Measurements from ENCODE around the gene CD1D.
A peak's percentile ranks its signal among the peaks of the same experiment; 100 is the strongest.

Gene CD1D

DNA sequence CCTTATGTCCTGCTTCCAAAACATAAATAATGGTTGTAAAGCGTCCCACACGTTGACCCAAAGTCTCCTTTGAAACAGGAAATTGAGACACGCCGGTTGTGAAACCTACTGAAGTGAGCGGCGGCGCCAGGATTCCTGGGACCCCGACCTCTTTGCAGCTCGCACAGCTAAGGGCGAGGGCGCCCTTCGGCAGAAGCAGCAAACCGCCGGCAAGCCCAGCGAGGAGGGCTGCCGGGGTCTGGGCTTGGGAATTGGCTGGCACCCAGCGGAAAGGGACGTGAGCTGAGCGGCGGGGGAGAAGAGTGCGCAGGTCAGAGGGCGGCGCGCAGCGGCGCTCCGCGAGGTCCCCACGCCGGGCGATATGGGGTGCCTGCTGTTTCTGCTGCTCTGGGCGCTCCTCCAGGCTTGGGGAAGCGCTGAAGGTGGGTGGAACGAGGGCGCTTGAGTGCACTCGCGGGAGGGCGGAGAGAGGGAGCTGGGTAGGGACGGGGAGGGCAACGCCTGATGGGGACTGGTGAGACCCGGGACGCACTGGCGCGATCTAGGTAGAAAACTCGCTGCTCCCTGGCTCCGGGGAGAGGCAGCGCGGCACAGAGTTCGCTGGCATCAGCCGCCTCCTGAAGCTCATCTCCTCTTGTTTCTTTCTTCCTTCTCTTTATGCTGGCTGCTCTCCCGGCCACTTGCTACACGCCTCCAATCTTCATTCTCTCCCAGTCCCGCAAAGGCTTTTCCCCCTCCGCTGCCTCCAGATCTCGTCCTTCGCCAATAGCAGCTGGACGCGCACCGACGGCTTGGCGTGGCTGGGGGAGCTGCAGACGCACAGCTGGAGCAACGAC lies at the start of gene CD1D:
Gene CD1D, plus strand, starts transcription at position 155 of the 836 bp plus-strand sequence. Its CDS starts 207 bp downstream, at position 362.
- Histone ChIP-seq H3K9me3 (ENCODE audit: control insufficient read depth in 2 of 2, low read length in 2 of 2) (no peaks in the 10 kb centered on the region), H3K9ac (ENCODE audit: low read length in 2 of 2) (peak within 1 kb of the TSS in 1 of 2 donors; percentile 29), H3K4me1 (ENCODE audit: control insufficient read depth, insufficient read depth, low read length) (peaks cover 14% of the 10 kb centered on the region), H3K27me3 (ENCODE audit: control insufficient read depth in 1 of 2, insufficient read depth in 2 of 2, low read length in 2 of 2) (peaks cover 42 to 48% of the 10 kb centered on the region in 2 donors), H3K4me3 (ENCODE audit: low read length in 2 of 2) (peak within 1 kb of the TSS; percentile 52 to 70), H3K36me3 (ENCODE audit: control insufficient read depth in 2 of 2, insufficient read depth in 2 of 2, low read length in 2 of 2) (no peaks in the 10 kb centered on the region), H3K27ac (ENCODE audit: low read length) (no peak within 1 kb of the TSS)

DNA sequence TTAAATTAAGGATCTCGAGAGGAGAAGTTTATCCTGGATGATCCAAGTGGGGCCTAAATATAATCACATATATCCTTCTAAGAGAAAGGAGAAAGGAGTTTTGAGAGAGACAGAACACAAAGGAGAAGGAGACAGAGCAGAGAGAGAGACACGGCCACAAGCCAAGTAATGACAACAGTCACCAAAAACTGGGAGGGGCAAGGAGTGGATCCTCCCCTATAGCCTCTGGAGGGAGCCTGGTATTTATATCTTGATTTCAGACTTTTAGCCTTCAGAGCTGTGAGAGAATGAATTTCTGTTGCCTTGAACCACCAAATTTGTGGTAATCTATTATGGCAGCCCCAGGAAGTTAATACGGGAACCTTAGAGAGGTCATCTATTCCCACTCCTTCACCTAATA lies 49.5 kb upstream of the CD1D start:
- no peak overlapping the region for H3K4me3 ChIP-seq (ENCODE audit: low read length in 2 of 2)
- no peaks in the 10 kb centered on the region for H3K36me3 ChIP-seq (ENCODE audit: control insufficient read depth in 2 of 2, insufficient read depth in 2 of 2, low read length in 2 of 2)
- no peaks in the 10 kb centered on the region for H3K9me3 ChIP-seq (ENCODE audit: control insufficient read depth in 2 of 2, low read length in 2 of 2)
- H3K27me3 ChIP-seq (ENCODE audit: control insufficient read depth in 1 of 2, insufficient read depth in 2 of 2, low read length in 2 of 2), result no peaks in the 10 kb centered on the region
- no peak overlapping the region for H3K27ac ChIP-seq (ENCODE audit: low read length)
- no peaks in the 10 kb centered on the region for H3K4me1 ChIP-seq (ENCODE audit: control insufficient read depth, insufficient read depth, low read length)
- no peak overlapping the region for H3K9ac ChIP-seq (ENCODE audit: low read length in 2 of 2)

DNA sequence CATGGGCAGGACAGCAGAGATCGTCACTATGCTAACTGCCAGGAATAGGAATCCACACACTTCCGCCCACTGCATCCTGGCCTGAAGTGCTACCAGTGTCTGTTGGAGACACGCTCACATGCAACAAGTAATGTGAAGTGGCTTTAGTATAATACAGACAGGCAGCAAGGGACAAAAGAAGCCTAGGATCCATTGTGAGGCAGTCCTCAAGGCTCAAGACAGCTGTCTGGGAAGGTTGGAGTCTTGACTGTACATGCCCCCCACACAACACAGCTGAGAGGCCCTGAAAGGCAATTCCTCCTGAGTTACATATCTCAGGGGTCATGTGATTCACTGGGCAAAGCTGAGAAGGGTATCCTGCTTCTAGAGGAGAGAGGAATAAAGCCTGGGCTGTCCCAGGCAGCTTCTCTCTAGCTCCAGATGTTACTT lies 39.9 kb upstream of the CD1D start:
- no peaks in the 10 kb centered on the region for H3K4me1 ChIP-seq (ENCODE audit: control insufficient read depth, insufficient read depth, low read length)
- H3K36me3 ChIP-seq (ENCODE audit: control insufficient read depth in 2 of 2, insufficient read depth in 2 of 2, low read length in 2 of 2), result no peaks in the 10 kb centered on the region
- H3K27ac ChIP-seq (ENCODE audit: low read length), result no peak overlapping the region
- H3K4me3 ChIP-seq (ENCODE audit: low read length in 2 of 2), result no peak overlapping the region
- H3K9ac ChIP-seq (ENCODE audit: low read length in 2 of 2), result no peak overlapping the region
- H3K9me3 ChIP-seq (ENCODE audit: control insufficient read depth in 2 of 2, low read length in 2 of 2), result peaks cover 0 to 4% of the 10 kb centered on the region in 2 donors
- no peaks in the 10 kb centered on the region for H3K27me3 ChIP-seq (ENCODE audit: control insufficient read depth in 1 of 2, insufficient read depth in 2 of 2, low read length in 2 of 2)

DNA sequence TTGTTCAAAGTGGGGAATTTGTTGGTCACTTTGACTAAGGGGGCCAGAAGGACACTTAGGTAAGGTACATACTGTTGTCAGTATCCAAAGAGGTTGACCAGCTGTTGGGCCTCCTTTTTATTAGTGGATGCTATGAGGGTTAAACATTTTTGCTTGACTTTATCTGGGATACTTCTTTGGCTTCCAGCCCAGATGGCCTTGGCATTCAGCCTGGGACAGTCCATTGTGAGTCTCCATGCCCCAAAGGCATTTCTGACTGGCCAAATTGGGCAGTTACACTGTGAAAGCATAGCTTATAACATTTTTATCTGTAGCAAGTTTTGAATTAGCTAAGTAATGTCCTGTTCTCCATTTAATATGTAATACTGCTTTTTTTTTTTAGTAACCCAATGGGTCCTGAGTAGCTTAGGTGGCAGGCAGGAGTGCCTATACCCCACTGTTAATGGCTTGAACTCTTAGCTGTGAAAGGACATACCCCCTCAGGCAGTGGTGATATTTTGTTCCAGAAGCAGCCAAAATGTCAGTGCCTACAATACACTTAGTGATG lies 35.4 kb upstream of the CD1D start:
- Histone ChIP-seq H3K36me3 (ENCODE audit: control insufficient read depth in 2 of 2, insufficient read depth in 2 of 2, low read length in 2 of 2) (no peaks in the 10 kb centered on the region), H3K27ac (ENCODE audit: low read length) (peak overlapping the region; percentile 37), H3K4me1 (ENCODE audit: control insufficient read depth, insufficient read depth, low read length) (peaks cover 8% of the 10 kb centered on the region), H3K9ac (ENCODE audit: low read length in 2 of 2) (no peak overlapping the region), H3K9me3 (ENCODE audit: control insufficient read depth in 2 of 2, low read length in 2 of 2) (no peaks in the 10 kb centered on the region), H3K27me3 (ENCODE audit: control insufficient read depth in 1 of 2, insufficient read depth in 2 of 2, low read length in 2 of 2) (no peaks in the 10 kb centered on the region), H3K4me3 (ENCODE audit: low read length in 2 of 2) (no peak overlapping the region)

DNA sequence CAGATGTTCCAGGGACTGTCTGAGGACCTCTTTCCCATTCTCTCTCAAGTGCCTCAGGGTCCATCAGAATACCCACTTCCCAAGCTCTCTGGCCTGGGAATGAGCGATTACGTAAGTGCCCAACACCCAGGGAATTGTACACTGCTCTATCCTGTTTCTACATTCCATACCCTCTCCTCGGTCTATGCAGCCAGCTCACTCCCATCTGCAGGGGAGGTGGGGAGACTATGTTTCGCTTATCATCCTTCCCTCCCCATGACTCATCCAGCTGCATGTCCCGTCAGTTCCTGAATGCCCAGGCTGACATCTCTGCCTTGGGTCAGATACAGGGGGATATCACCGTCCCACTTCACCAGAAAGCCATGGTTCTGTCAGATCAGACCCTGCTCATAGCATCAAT lies 34.5 kb upstream of the CD1D start:
- H3K27me3 ChIP-seq (ENCODE audit: control insufficient read depth in 1 of 2, insufficient read depth in 2 of 2, low read length in 2 of 2), result no peaks in the 10 kb centered on the region
- H3K9me3 ChIP-seq (ENCODE audit: control insufficient read depth in 2 of 2, low read length in 2 of 2), result no peaks in the 10 kb centered on the region
- H3K4me3 ChIP-seq (ENCODE audit: low read length in 2 of 2), result no peak overlapping the region
- H3K27ac ChIP-seq (ENCODE audit: low read length), result peak overlapping the region; percentile 37
- H3K9ac ChIP-seq (ENCODE audit: low read length in 2 of 2), result no peak overlapping the region
- peaks cover 9% of the 10 kb centered on the region for H3K4me1 ChIP-seq (ENCODE audit: control insufficient read depth, insufficient read depth, low read length)
- H3K36me3 ChIP-seq (ENCODE audit: control insufficient read depth in 2 of 2, insufficient read depth in 2 of 2, low read length in 2 of 2), result no peaks in the 10 kb centered on the region

DNA sequence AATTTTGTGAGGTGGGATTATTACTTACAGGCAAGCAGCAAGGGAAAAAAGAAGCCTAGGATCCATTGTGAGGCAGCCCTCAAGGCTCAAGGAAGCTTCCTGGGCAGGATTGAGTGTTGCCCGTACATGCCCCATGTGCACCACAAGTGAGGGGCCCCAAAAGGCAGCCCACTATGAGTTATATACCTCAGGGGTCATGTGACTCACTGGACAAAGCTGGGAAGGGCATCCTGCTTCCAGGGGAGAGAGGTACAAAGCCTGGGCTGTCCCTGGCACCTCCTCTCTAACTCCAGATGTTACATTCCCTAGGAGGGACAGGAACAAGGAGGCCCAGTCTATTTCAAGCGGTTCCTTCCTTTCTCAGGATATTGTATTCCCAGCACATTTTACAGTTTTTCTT lies 34.0 kb upstream of the CD1D start:
- no peaks in the 10 kb centered on the region for H3K36me3 ChIP-seq (ENCODE audit: control insufficient read depth in 2 of 2, insufficient read depth in 2 of 2, low read length in 2 of 2)
- H3K4me1 ChIP-seq (ENCODE audit: control insufficient read depth, insufficient read depth, low read length), result peaks cover 9% of the 10 kb centered on the region
- H3K9me3 ChIP-seq (ENCODE audit: control insufficient read depth in 2 of 2, low read length in 2 of 2), result no peaks in the 10 kb centered on the region
- H3K27me3 ChIP-seq (ENCODE audit: control insufficient read depth in 1 of 2, insufficient read depth in 2 of 2, low read length in 2 of 2), result no peaks in the 10 kb centered on the region
- no peak overlapping the region for H3K4me3 ChIP-seq (ENCODE audit: low read length in 2 of 2)
- no peak overlapping the region for H3K27ac ChIP-seq (ENCODE audit: low read length)
- no peak overlapping the region for H3K9ac ChIP-seq (ENCODE audit: low read length in 2 of 2)

DNA sequence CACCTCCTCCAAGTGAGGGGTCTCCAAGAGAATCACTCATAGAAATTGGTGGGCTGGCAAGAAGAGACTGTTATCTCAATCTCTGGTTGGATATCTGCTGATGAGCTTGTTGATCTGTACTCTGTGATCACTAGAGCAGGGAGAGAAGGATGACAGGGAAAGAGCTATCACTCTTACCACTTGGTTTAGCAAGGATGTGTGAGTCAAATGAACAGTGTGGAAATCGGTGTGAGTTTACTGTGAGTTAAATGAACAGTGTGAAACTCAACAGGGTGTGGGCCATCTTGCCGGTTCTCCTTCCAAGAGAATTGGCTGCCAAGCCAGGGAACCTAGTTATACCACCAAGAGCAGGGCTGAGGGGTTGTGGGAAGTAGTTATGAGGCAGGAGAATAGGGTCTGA lies 33.3 kb upstream of the CD1D start:
- no peaks in the 10 kb centered on the region for H3K36me3 ChIP-seq (ENCODE audit: control insufficient read depth in 2 of 2, insufficient read depth in 2 of 2, low read length in 2 of 2)
- no peaks in the 10 kb centered on the region for H3K9me3 ChIP-seq (ENCODE audit: control insufficient read depth in 2 of 2, low read length in 2 of 2)
- H3K27ac ChIP-seq (ENCODE audit: low read length), result no peak overlapping the region
- H3K4me1 ChIP-seq (ENCODE audit: control insufficient read depth, insufficient read depth, low read length), result peaks cover 9% of the 10 kb centered on the region
- no peak overlapping the region for H3K4me3 ChIP-seq (ENCODE audit: low read length in 2 of 2)
- H3K9ac ChIP-seq (ENCODE audit: low read length in 2 of 2), result no peak overlapping the region
- no peaks in the 10 kb centered on the region for H3K27me3 ChIP-seq (ENCODE audit: control insufficient read depth in 1 of 2, insufficient read depth in 2 of 2, low read length in 2 of 2)

DNA sequence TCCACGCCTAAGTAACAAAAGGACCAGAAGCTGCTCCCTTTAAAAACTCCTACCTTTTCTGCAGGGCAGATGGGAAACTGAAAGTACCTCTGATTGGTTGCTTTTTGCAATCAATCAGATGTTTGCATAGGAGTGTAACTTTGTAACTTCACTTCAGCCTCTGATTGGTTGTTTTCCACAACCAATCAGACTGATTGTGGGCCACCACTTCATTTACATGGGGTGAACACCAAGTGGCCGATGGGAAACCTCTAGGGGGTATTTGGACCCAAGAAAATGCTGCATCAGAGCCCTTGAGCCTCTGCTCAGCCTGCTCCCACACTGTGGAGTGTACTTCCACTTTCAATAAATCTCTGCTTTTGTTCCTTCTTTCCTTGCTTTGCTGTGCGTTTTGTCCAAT lies 32.8 kb upstream of the CD1D start:
- H3K27me3 ChIP-seq (ENCODE audit: control insufficient read depth in 1 of 2, insufficient read depth in 2 of 2, low read length in 2 of 2), result no peaks in the 10 kb centered on the region
- H3K9me3 ChIP-seq (ENCODE audit: control insufficient read depth in 2 of 2, low read length in 2 of 2), result no peaks in the 10 kb centered on the region
- H3K4me1 ChIP-seq (ENCODE audit: control insufficient read depth, insufficient read depth, low read length), result peaks cover 9% of the 10 kb centered on the region
- no peaks in the 10 kb centered on the region for H3K36me3 ChIP-seq (ENCODE audit: control insufficient read depth in 2 of 2, insufficient read depth in 2 of 2, low read length in 2 of 2)
- no peak overlapping the region for H3K27ac ChIP-seq (ENCODE audit: low read length)
- no peak overlapping the region for H3K9ac ChIP-seq (ENCODE audit: low read length in 2 of 2)
- no peak overlapping the region for H3K4me3 ChIP-seq (ENCODE audit: low read length in 2 of 2)

DNA sequence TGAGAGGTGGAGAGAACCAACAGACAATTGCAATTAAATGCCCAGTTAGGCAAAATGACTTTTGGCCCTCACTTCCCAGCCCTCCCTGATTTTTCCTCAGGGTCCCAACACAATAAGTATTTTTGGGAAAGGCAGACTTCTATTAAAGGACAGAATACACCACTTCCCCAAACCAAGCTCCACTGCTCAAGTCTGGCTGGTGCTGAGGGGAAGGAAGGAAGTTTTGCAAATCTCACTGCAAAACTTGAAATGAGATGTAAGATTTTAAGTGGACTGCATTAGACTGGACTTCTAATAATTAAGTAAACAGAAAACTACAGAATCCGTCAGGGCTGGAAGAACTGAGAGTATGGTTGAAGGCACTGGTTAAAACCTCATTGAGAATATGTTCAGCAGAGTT lies 32.2 kb upstream of the CD1D start:
- Histone ChIP-seq H3K4me3 (ENCODE audit: low read length in 2 of 2) (peak overlapping the region in 1 of 2 donors; percentile 75), H3K9me3 (ENCODE audit: control insufficient read depth in 2 of 2, low read length in 2 of 2) (no peaks in the 10 kb centered on the region), H3K27ac (ENCODE audit: low read length) (peak overlapping the region; percentile 67), H3K4me1 (ENCODE audit: control insufficient read depth, insufficient read depth, low read length) (peaks cover 9% of the 10 kb centered on the region), H3K36me3 (ENCODE audit: control insufficient read depth in 2 of 2, insufficient read depth in 2 of 2, low read length in 2 of 2) (no peaks in the 10 kb centered on the region), H3K27me3 (ENCODE audit: control insufficient read depth in 1 of 2, insufficient read depth in 2 of 2, low read length in 2 of 2) (no peaks in the 10 kb centered on the region), H3K9ac (ENCODE audit: low read length in 2 of 2) (no peak overlapping the region)

DNA sequence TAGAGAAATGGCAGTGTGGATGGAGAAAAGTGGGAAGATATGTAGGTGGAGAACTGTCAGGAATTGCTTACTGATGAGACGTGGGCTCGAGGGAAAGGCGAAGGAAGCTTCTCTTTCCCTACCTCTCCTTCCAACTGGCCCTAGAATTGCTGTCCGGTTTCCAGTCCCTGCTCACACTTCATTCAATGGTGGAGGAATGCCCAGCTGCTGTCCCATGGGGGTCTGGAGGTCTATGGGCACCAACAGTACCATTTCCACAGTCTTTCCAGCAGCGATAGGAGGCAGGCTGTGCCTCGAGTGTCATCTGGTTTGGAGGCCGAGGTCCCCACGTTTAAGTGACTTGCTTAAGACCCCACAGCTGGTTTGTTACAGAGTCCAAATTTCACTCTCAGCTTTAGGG lies 31.5 kb upstream of the CD1D start:
- H3K9ac ChIP-seq (ENCODE audit: low read length in 2 of 2), result peak overlapping the region; percentile 32 to 60
- H3K27me3 ChIP-seq (ENCODE audit: control insufficient read depth in 1 of 2, insufficient read depth in 2 of 2, low read length in 2 of 2), result no peaks in the 10 kb centered on the region
- peak overlapping the region; percentile 67 for H3K27ac ChIP-seq (ENCODE audit: low read length)

More for the DNA sequence above, 31.5 kb upstream of the CD1D start:
- H3K4me1 ChIP-seq (ENCODE audit: control insufficient read depth, insufficient read depth, low read length), result peaks cover 9% of the 10 kb centered on the region
- H3K9me3 ChIP-seq (ENCODE audit: control insufficient read depth in 2 of 2, low read length in 2 of 2), result no peaks in the 10 kb centered on the region
- peak overlapping the region; percentile 75 to 84 for H3K4me3 ChIP-seq (ENCODE audit: low read length in 2 of 2)
- H3K36me3 ChIP-seq (ENCODE audit: control insufficient read depth in 2 of 2, insufficient read depth in 2 of 2, low read length in 2 of 2), result no peaks in the 10 kb centered on the region

Measured in stomach smooth muscle (tissue), 2 donors.